Stomach smooth muscle (tissue), 2 donors: ENCODE results near the gene MRTFA.
A peak's percentile ranks its signal among the peaks of the same experiment; 100 is the strongest.
"Not testable (repeated sequence)": the region's sequence is repeated elsewhere in the genome, so short reads cannot be mapped to it uniquely, and the experiment has no call there.

Experiments
- H3K27ac ChIP-seq: one replicate; pipeline ENCODE4 v1.7.0; 2013; ENCODE audit warnings: mild to moderate bottlenecking, low read length, inconsistent platforms
- H3K27me3 ChIP-seq, 2 donors: one replicate each; pipeline ENCODE4 v1.7.0; 2013; ENCODE audit warnings: low read length in 2 of 2; ENCODE audit not compliant: insufficient read depth in 2 of 2, control insufficient read depth in 1 of 2
- H3K36me3 ChIP-seq, 2 donors: one replicate each; pipeline ENCODE4 v1.7.0; 2013; ENCODE audit warnings: low read length in 2 of 2; ENCODE audit not compliant: control insufficient read depth in 2 of 2, insufficient read depth in 2 of 2
- H3K4me1 ChIP-seq: one replicate; pipeline ENCODE4 v1.7.0; 2013; ENCODE audit warnings: low read length; ENCODE audit not compliant: control insufficient read depth, insufficient read depth
- H3K4me3 ChIP-seq, 2 donors: one replicate each; pipeline ENCODE4 v1.7.0; 2013; ENCODE audit warnings: low read length in 2 of 2
- H3K9ac ChIP-seq, 2 donors: one replicate each; pipeline ENCODE4 v1.7.0; 2013; ENCODE audit warnings: low read length in 2 of 2, mild to moderate bottlenecking in 1 of 2
- H3K9me3 ChIP-seq, 2 donors: one replicate each; pipeline ENCODE4 v1.7.0; 2013; ENCODE audit warnings: low read length in 2 of 2; ENCODE audit not compliant: control insufficient read depth in 2 of 2
- donor health status: healthy.
- donor health status: Pancreatic carcinoma.

The MRTFA gene

GRCh38 chr22:40519948-40520331 is 116.6 kb downstream of the MRTFA start:
- no peaks in the 10 kb centered on the region for H3K36me3 ChIP-seq
- H3K27ac ChIP-seq = no peak overlapping the region
- peaks cover 2% of the 10 kb centered on the region for H3K4me1 ChIP-seq
- no peaks in the 10 kb centered on the region for H3K27me3 ChIP-seq
- H3K9me3 ChIP-seq = peaks cover 0 to 3% of the 10 kb centered on the region in 2 donors
- no peak overlapping the region for H3K9ac ChIP-seq
- no peak overlapping the region for H3K4me3 ChIP-seq

- Histone ChIP-seq H3K9me3 (peaks cover 0 to 3% of the 10 kb centered on the region in 2 donors), H3K4me1 (peaks cover 2% of the 10 kb centered on the region), H3K36me3 (no peaks in the 10 kb centered on the region), H3K9ac (no peak overlapping the region), H3K27me3 (no peaks in the 10 kb centered on the region), H3K4me3 (no peak overlapping the region), H3K27ac (no peak overlapping the region)
These were observed 117.1 kb downstream of the MRTFA start for GRCh38 chr22:40519284-40519947.

GRCh38 chr22:40518840-40519239 is 117.7 kb downstream of the MRTFA start:
- Histone ChIP-seq H3K4me3 (no peak overlapping the region), H3K36me3 (no peaks in the 10 kb centered on the region), H3K9ac (no peak overlapping the region), H3K4me1 (no peaks in the 10 kb centered on the region), H3K9me3 (peaks cover 0 to 3% of the 10 kb centered on the region in 2 donors), H3K27me3 (no peaks in the 10 kb centered on the region), H3K27ac (no peak overlapping the region)

GRCh38 chr22:40517631-40518030 is 118.9 kb downstream of the MRTFA start:
- Histone ChIP-seq H3K27me3 (no peaks in the 10 kb centered on the region), H3K4me1 (no peaks in the 10 kb centered on the region), H3K9me3 (peaks cover 0 to 3% of the 10 kb centered on the region in 2 donors), H3K36me3 (no peaks in the 10 kb centered on the region), H3K27ac (no peak overlapping the region), H3K4me3 (no peak overlapping the region), H3K9ac (no peak overlapping the region)

- Histone ChIP-seq H3K36me3 (no peaks in the 10 kb centered on the region), H3K27ac (no peak overlapping the region), H3K9ac (no peak overlapping the region), H3K9me3 (peaks cover 0 to 3% of the 10 kb centered on the region in 2 donors), H3K27me3 (no peaks in the 10 kb centered on the region), H3K4me1 (peaks cover 8% of the 10 kb centered on the region), H3K4me3 (no peak overlapping the region)
These were observed 120.1 kb downstream of the MRTFA start for GRCh38 chr22:40516416-40516815.

- no peak overlapping the region for H3K9ac ChIP-seq
- peaks cover 24% of the 10 kb centered on the region for H3K4me1 ChIP-seq
These were observed 123.9 kb downstream of the MRTFA start for GRCh38 chr22:40512426-40513136.

GRCh38 chr22:40511604-40512003 is 124.9 kb downstream of the MRTFA start:
- H3K4me1 ChIP-seq = peaks cover 24% of the 10 kb centered on the region
- H3K4me3 ChIP-seq = no peak overlapping the region
- H3K9ac ChIP-seq = no peak overlapping the region
- no peaks in the 10 kb centered on the region for H3K9me3 ChIP-seq
- H3K27ac ChIP-seq = peak overlapping the region; percentile 12
- no peaks in the 10 kb centered on the region for H3K36me3 ChIP-seq
- no peaks in the 10 kb centered on the region for H3K27me3 ChIP-seq

More at GRCh38 chr22:40512426-40513136, 123.9 kb downstream of the MRTFA start:
- no peaks in the 10 kb centered on the region for H3K9me3 ChIP-seq
- peak overlapping the region; percentile 12 for H3K27ac ChIP-seq
- no peak overlapping the region for H3K4me3 ChIP-seq
- no peaks in the 10 kb centered on the region for H3K27me3 ChIP-seq
- H3K36me3 ChIP-seq = no peaks in the 10 kb centered on the region

GRCh38 chr22:40510631-40511364 is 125.7 kb downstream of the MRTFA start:
- H3K27me3 ChIP-seq = no peaks in the 10 kb centered on the region
- H3K4me1 ChIP-seq = peaks cover 24% of the 10 kb centered on the region
- no peaks in the 10 kb centered on the region for H3K9me3 ChIP-seq
- H3K27ac ChIP-seq = no peak overlapping the region
- H3K4me3 ChIP-seq = no peak overlapping the region
- no peaks in the 10 kb centered on the region for H3K36me3 ChIP-seq
- no peak overlapping the region for H3K9ac ChIP-seq

- Histone ChIP-seq H3K4me3 (no peak overlapping the region), H3K9me3 (no peaks in the 10 kb centered on the region), H3K9ac (peak overlapping the region; percentile 37 to 47), H3K36me3 (no peaks in the 10 kb centered on the region), H3K4me1 (peaks cover 24% of the 10 kb centered on the region), H3K27me3 (no peaks in the 10 kb centered on the region), H3K27ac (peak overlapping the region; percentile 63)
These were observed 127.0 kb downstream of the MRTFA start for GRCh38 chr22:40509401-40510134.

GRCh38 chr22:40508046-40508445 is 128.5 kb downstream of the MRTFA start:
- H3K9ac ChIP-seq, H3K9me3 ChIP-seq, H3K27me3 ChIP-seq, H3K36me3 ChIP-seq, H3K4me3 ChIP-seq, H3K27ac ChIP-seq: not testable (repeated sequence)
- H3K4me1 ChIP-seq = peaks cover 24% of the 10 kb centered on the region
